Left colon (tissue), 2 donors: Measurements from ENCODE around the gene ZNF646. TPM values are rescaled to one million over a fixed set of nuclear protein-coding genes. Genes with fewer than 3 reads are reported as not detected.
"Not testable (repeated sequence)": the region's sequence is repeated elsewhere in the genome, so short reads cannot be mapped to it uniquely, and the experiment has no call there.

Experiments used
- ATAC-seq: fragments of 200-7000 bp; cut with Tn5 transposase; one replicate; pipeline ENCODE4 v1.9.1; 2020; ENCODE audit warnings: mild to moderate bottlenecking, moderate library complexity
- DNase-seq, 2 donors: peaks; one replicate each; pipeline ENCODE4 v3.0.0-alpha.2; 2020
- intact Hi-C, 2 donors: fragments of 100-400 bp; cut with DNase I in 1 of 2; cut with micrococcal nuclease in 1 of 2; formaldehyde crosslinking; loops; one replicate each; pipeline versions ENCODE4 v1.11.2 to v1.14.0; 2022; cut with DNase I, micrococcal nuclease
- total RNA-seq, 2 donors: library from RNA; stranded (reverse); fragmentation: NEBNext Ultra II Directional; extraction: Animal tissue kit (Norgen Biotek cat#: 25700); gene quantifications; one replicate each; pipeline ENCODE4 v1.2.1, GENCODE V29; 2021
- donor health status: DM: no; HTN: no; CAD: no.
- donor health status: DM: yes; HTN: yes; CAD: no.

ZNF646 gene
- total RNA-seq, 2 donors from 2014 or later, result 15.3 to 17.3 TPM

DNA sequence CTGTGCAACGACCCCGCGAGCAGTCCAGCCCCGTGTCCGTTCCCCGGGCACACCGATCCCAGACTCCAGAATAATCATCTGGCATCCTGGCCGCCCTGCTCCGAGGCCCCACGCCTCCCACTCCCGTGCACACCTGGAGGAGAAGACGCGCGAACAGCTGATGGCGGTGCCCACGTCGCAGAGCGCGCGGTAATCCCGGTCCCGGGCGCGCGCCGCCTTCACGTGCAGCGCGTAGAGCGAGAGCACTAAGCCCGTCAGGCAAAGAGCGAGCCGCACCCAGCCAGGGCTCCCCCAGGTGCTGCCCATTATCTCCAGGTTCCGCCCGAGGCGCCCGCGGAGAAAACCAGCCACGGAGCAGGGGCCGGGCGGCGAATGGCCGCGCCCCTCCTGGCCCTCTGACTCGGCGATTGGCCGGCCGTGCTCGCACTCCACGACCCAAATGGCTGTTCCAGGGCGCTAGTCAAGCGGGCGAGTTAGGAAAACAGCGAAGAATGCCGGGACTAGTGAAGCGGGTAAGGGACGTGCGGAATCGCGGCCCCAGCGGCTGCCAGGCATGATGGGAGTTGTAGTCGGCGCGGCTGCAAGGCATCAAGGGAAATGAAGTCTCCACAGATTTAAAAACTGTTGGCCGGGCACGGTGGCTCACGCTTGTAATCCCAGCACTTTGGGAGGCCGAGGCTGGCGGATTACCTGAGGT, 20.4 kb downstream of the ZNF646 start, which contains the start of gene VKORC1:
VKORC1 (minus strand) TSS at position 374 of the 697 bp plus-strand sequence; CDS start at position 306, 68 bp downstream.
- intact Hi-C loops, result no loop called here
- peak; percentile 94 to 96 for DNase-seq
- ATAC-seq, result peak; percentile 92

DNA sequence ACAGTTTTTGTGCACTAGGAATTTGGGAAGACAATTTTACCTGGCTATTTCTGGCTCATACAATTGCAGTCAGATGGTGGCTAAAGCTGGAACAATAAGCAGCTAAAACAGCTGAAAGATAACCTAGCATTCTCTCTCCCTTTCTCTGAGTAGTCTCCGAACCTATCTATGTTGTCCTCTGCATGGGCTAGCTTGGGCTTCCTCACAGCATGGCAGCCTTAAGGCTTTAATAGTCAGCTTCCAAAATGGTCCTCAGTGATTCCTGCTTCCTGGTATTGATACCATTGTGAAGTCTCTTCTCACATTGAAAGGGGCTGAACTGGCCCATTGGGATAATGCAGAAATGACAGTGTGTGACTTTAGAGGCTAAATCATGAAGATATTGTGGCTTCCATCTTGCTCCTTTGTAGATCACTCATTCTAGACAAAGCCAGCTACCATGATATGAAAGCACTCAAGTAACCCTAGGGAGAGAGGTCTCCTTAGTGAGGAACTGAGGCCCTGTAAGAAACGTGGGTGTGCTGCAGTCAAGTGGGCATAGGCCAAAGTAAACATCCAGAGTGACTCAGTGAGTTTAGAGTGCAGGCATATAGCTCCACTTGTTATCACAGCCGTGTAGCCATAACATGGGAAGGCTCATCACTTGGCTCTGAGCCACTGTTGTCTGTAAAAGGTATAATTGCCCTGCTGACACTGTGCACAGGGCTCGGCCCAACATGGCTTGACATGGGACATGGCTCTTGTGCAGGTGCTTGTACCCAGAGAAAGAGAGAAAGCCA, 25.8 kb downstream of the ZNF646 start:
- intact Hi-C loops, result no loop called here
- ATAC-seq, result no peak
- no peak for DNase-seq

DNA sequence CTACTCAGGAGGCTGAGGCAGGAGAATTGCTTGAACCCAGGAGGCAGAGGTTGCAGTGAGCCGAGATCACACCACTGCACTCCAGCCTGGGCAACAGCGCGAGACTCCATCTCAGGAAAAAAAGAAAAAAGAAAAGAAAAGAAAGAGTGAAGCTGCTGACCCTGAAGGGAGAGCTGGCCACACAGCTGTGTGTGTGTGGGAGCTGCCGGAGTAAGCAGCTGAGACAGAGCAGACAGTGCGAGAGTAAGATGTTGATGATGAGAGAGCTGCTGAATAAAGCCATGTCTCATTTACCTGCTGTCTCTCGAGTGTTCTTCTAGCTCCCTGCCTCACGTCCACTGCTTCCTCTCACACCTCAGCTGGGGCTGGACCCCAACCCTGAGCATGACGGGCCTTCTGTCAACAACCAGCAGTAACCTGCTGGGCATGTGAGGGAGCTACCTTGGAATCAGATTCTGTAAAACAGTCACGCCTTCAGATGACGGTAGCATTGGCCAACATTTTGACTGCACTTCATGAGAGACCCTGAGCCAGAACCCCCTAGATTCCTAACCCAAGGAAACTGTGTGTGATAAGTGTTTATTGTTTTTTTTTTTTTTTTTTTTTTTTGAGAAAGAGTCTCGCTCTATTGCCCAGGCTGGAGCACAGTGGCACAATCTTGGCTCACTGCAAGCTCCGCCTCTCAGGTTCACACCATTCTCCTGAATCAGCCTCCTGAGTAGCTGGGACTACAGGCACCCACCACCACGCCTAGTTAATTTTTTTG, 26.8 kb downstream of the ZNF646 start:
- DNase-seq, intact Hi-C loops, ATAC-seq: not testable (repeated sequence)

DNA sequence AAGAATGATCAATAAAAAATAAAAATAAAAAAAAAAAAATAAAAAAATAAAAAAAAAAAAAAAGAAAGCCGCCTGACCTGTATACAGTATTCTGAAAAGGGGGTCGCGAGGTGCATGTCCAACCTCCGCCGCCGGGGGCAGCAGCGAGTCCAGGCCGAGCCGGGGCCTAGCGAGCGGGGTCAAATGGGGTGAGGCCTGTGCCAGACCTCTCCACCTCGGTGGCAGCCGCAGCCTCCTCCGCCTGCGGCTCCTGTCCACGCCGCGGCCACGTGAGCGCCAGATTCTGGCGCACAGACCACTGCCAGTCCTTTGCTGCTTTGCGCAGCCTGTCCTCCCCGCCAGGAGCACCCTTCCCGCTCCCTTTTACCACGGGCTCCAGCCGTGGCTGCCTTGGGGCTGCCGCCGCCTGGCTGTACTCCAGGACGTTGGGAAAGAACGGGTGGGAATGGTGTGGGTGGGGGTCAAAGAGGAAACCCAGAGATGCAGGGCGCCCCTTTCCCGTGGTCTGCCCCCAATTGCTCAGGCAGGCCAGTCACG, 31.5 kb downstream of the ZNF646 start:
- DNase-seq (peak; percentile 86 to 87), ATAC-seq (peak; percentile 77)
- intact Hi-C loops, result no loop called here

DNA sequence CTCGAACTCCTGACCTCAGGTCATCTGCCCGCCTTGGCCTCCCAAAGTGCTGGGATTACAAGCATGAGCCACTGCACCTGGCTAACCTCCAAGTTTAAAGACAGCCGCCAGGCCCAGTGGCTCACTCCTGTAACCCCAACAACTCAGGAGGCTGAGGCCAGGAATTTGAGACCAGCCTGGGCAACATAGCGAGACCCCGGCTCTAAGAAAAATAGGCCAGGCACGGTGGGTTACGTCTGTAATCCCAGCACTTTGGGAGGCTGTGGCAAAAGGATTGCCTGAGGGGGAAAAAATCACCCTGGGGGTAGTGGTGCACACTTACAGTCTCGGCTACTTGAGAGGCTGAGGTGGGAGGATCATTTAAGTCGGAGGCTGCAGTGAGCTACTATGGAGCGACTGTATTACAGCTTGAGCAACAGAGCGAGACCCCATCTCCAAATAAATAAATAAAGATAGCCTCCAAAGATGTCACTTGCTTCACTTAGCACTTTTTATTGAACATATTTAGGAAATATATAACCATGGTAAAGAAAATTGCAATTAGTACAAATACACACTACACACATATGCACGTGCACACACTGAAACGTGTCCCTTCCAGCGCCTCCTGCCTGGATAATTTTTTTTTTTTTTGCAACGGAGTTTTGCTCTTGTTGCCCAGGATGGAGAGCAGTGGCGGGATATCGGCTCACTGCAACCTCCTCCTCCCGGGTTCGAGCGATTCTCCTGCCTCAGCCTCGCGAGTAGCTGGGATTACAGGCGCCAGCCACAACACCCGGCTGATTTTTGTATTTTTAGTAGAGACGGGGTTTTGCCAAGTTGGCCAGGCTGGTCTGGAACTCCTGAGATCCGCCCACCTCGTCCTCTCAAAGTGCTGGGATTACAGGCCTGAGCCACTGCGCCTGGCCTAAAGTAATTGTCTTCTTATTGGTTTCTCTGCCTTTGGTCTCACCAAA, 32.6 kb downstream of the ZNF646 start:
- no peak for ATAC-seq
- intact Hi-C loops, result no loop called here
- DNase-seq, result no peak

DNA sequence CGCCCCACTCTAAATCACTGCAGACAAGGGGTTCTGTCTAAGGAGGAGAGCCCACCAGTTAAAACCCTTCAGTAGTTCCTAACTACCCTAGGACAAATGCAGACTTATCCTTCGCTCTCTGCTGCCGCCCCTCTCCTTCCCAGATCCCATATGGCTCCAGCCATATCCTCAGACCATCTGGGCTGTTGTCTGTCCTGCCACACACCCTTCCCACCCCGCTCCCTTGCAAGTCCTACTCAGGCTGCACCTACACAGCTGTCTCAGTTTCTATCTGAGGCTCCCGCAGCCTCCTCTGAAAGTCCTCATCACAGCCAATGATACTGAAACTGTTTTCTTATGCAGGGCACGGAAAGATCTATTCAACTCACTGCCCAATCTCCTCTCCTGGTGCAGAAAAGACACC, 33.2 kb downstream of the ZNF646 start:
- intact Hi-C loops, result no loop called here
- ATAC-seq, result no peak
- DNase-seq, result no peak

DNA sequence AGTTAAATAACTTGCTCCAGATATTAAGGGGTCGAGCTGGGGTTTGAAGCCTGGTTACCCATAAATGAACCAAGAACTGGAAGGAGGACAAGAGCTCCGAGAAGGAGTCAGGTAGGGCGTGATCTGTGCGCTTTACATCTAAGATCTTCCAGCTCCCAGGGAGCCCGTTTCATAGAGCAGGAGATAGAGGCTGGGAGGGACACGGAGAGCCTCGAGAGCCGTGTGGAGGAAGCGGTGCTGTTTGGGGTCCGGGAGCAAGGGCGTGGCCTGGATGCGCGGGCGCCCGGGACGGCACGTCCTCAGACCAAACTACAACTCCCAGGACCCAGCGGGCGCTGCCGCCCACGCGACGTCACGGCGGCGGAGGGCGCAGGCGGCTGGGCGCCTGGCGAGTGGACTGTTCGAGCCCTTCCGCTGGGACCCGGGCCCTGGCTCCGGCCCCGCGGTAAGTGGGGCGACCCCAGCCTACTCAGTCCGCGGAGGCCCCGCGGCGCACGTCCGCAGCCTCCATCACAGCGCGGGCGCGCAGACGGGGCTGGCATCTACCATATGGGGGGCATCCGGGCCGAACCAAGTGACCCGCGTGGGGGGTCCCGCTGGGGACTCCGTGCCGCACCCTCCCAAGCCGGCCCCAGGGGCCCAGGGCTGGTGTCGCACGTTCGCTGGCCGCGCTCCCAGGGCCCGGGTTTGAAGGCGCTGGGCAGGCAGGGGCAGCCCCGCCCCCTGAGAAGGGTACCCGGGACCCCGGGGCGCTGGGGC, 34.0 kb downstream of the ZNF646 start, which contains the start of gene BCKDK:
BCKDK (plus strand) TSS at position 352 of the 759 bp plus-strand sequence. CDS start 838 bp downstream, outside the sequence.
- intact Hi-C loops, result no loop called here
- peak; percentile 82 for ATAC-seq
- DNase-seq, result peak; percentile 74 to 79

DNA sequence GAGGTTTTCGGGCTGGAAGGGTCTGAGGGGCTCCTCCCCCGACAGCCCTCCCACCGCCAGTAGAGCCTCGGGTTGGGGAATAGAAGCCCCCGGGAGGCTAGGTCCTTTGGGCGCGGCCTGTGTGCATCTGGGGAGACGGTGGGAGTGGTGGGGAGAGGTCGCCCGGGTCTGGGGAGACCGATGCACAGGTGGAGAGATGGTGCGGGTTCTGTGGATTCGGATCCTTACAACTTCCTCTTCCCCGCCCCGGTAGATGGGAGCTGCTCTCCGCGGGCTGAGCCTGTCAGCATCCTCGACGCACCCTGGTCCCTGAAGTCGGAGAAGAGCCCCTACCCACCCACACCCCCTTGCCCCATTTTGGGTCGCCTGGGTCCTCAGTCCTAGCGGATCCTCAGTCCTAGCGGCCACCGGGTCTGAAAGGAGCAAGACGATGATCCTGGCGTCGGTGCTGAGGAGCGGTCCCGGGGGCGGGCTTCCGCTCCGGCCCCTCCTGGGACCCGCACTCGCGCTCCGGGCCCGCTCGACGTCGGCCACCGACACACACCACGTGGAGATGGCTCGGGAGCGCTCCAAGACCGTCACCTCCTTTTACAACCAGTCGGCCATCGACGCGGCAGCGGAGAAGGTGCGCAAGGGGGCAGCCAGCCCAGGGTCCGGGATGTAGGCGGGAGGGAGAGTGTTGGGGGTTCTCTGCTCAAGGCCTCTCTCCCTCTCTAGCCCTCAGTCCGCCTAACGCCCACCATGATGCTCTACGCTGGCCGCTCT, 34.8 kb downstream of the ZNF646 start:
- ATAC-seq (peak; percentile 12), DNase-seq (no peak)
- intact Hi-C loops, result no loop called here

DNA sequence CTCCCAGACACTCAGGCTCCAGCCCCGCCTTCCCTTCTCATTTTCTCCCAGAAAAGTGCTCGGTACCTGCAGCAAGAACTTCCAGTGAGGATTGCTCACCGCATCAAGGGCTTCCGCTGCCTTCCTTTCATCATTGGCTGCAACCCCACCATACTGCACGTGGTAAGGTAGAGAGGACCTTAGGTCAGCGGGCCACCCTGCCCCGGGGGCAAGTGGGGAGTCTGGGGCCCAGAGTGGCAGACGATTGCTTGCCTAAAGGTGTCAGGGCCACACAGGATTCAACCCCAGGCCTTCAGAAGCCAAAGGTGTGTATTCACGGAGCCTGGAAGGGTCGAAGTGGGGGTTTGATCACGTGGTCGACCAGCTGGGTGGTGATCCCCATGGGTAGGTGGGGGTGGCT, 35.4 kb downstream of the ZNF646 start:
- DNase-seq, result no peak
- intact Hi-C loops, result no loop called here
- ATAC-seq, result no peak

DNA sequence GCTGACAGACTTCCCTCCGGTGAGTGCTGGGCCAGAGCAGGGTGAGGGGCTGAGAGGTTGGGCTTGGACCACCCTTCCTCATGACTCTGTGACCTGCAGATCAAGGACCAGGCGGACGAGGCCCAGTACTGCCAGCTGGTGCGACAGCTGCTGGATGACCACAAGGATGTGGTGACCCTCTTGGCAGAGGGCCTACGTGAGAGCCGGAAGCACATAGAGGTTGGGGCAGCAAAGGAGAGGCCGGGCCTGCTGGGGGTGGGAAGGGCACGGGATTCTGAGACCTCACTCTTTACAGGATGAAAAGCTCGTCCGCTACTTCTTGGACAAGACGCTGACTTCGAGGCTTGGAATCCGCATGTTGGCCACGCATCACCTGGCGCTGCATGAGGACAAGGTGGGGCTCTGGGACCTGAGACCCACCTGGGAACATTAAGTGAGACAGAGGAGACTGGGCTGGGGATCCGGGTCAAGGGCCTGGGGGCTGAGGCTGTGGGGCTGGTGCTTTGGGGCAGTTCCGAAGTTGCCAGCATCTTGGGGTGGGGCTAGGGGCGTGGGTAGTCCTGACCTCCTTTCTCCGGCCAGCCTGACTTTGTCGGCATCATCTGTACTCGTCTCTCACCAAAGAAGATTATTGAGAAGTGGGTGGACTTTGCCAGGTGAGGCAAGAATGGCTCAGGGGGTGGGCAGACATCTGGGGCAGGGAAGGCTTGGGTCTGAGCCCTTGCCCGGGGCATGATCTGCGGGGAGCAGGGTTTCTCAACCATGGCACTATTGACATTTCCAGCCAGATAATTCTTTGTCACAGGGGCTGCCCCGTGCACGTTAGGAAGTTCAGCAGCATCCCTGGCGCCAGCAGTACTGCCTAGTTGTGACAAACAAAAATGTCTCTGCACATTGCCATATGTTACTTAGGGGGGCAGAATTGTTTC, 36.1 kb downstream of the ZNF646 start:
- DNase-seq (no peak), ATAC-seq (no peak)
- intact Hi-C loops, result no loop called here

DNA sequence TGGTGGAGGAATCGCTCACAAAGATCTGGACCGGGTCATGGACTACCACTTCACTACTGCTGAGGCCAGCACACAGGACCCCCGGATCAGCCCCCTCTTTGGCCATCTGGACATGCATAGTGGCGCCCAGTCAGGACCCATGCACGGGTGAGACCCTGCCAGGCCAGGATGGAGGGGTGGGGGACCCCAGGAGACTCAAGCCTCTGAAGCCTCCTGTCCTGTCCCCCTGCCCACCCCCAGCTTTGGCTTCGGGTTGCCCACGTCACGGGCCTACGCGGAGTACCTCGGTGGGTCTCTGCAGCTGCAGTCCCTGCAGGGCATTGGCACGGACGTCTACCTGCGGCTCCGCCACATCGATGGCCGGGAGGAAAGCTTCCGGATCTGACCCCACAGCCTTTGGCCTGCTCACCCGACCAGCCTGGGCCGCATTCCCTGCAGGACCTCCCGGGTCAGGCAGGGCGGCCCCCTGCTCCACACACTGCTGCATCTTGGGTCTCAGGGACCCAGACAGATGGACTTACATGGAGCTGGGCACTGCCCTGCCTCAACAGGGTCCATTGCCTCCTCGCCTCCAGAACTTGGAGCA, 37.8 kb downstream of the ZNF646 start:
- intact Hi-C loops, result no loop called here
- DNase-seq, result no peak
- ATAC-seq, result no peak

DNA sequence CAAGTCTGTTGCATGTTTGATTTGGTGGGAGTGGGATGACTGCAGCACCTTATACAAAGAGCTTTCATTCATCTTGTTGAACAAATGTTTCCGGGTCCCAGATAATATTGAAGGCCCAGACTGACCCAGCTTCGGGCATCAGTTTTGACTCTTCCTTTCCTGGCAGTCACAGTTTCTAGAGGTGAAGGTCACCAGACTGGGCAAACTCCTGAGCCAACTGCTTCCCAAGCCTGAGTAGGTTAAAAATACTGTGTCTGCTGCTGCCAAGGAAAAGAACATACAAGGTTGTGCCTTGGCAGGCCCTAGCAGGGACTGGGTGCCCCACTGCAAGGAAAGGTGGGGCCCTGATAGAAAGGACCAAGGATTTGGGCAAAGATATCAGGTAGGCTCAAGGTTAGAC, 38.5 kb downstream of the ZNF646 start:
- no peak for ATAC-seq
- intact Hi-C loops, result no loop called here
- no peak for DNase-seq

DNA sequence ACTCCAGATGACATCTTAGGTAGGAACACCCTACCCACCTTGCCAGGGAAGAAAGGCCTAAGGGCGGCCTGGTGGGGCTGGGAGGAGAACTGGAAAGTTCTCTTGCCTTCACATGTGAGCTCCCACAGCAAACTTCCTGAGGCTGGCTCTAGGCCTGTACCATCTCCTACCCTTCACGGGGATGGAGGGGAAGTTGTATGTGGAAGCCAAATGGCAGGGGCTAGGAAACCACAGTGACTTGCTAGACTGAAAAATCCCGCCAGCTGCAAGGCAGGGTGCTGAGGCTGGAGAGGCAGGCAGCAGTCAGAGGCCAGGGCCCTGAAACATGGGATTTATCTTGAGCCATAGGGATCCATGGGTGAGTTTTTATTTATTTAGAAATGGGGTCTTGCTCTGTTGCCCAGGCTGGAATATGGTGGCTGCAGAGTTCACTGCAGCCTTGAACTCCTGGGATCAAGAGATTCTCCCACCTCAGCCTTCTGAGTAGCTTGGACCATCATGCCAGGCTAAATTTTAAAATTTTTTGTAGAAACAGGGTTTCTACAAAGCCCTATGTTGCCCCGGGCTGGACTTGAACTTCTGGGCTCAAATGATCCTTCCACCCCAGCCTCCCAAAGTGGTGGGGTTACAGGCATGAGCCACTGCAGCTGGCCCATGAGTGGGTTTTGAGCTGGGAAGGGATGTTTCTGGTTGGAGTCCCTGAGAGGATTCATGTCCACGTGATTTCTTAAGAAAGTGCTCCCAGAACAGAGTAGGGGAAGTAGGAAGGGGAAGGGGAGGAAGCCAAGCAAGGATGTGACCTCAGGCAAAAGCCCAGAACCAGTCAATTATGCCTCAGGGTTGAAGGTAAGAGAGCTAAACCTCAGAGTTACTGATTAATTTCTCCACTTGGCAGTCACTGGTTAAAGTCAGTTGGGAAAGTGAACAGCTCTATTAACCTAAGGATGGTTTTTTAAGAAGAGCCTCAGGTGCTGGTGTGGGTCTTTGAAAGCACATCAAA, 39.2 kb downstream of the ZNF646 start:
- intact Hi-C loops, result no loop called here
- ATAC-seq (peak; percentile 3), DNase-seq (no peak)

DNA sequence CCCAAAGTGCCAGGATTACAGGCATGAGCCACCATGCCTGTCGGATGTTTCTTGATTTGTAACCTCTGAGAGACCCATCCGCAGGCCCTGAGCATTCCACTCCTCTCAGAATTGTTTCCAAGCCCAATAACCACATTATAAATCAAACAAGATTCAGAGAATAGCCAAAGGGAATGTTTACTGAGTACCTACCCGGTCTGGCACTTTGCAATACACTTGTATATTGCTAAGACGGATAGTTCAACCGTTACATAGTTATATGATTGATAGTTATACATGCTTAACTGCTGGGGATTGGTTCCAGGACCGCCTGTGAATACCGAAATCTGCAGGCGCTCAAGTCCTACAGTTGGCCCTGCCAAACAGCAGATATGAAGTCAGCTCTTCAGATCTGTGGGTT, 40.2 kb downstream of the ZNF646 start:
- DNase-seq, result no peak
- intact Hi-C loops, result no loop called here
- ATAC-seq, result no peak
